CD4-positive, alpha-beta T cell treated with Interleukin-4 for 4 hours (primary cell): ENCODE data around the gene DARS1.
"Not testable (repeated sequence)": the region's sequence is repeated elsewhere in the genome, so short reads cannot be mapped to it uniquely, and the experiment has no call there.

Experiments used
- DNase-seq: peaks from one replicate; pipeline ENCODE4 v3.0.0-alpha.2; 2020

DARS1 gene

DNA sequence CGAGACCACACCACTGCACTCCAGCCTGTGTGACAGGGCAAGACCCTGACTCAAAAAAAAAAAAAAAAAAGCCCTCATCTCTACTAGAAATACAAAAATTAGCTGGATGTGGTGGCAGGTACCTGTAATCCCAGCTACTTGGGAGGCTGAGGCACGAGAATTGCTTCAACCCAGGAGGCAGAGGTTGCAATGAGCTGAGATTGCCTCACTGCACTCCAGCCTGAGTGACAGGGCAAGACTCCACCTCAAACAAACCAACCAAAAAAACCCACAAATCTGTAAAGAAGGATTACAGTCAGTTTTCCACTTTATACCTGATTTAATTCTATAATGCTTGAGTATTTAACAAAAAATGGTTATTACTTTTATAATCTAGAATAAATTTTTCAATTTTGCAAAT is 9.7 kb downstream of the DARS1 start:
- no peak for DNase-seq

DNA sequence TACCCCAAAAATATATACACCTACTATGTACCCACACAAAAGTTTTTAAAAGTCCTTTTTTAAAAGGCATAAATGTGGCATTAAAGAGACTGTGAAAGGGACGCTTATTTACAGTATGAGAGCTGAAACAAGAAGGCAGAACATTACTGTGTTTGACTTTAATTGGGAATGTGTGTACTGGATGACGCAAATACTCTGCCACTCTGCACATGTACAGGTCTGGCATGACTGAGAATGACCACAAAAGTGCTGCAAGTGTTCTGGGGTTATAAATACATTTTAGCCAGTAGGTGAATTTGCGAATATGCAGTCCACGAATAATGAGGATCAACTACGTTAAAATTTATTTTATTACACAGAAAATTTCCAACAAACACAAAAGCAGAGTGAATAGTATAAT is 11.4 kb downstream of the DARS1 start:
- no peak for DNase-seq

DNA sequence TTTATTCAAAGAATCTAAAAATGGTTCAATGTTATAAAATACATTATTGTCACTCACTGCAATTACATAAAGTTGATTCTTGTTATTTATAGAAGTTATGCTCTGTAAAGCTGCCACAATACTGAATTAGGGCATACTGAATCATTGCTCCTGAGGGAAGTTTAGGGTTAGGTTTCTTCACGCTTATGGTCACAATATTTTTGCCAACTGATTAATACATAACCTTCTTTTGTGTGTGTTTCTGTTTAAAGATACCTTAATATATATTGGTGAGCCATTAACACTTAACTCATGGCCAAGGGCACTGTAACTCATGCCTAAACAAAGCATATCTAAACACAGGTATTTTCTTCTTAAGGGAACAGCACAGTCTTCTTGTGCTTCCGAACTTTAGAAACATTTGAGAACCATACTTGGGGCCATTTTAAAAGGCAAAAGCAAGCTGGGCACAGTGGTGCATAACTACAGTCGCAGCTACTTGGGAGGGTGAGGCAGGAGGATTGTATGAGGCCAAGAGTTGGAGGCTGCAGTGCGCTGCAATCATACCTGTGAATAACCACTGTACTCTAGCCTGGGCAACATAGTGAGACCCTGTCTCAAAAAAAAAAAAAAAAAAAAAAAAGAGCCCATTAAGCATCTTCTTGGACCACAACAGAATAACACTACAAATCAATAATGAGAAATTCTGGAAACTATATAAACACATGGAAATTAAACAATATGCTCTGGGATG is 15.6 kb downstream of the DARS1 start:
- DNase-seq: no peak

- DNase-seq: no peak
These were observed 19.7 kb downstream of the DARS1 start for GRCh38 chr2:135965756-135966155.

DNA sequence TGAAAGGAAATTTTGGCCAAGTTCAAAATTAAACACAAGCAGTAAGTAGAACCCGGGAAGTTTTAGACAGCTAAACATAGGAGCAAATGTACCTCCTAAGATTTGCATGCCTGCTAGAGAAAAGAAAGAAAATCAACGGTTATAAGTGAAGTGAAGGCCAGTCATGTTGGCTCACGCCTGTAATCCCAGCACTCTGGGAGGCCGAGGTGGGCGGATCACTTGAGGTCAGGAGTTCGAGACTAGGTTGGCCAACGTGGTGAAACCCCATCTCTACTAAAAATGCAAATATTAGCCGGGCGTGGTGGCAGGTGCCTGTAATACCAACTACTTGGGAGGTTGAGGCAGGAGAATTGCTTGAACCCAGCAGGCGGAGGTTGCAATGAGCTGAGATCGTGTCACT is 21.0 kb downstream of the DARS1 start:
- not testable (repeated sequence) for DNase-seq

DNA sequence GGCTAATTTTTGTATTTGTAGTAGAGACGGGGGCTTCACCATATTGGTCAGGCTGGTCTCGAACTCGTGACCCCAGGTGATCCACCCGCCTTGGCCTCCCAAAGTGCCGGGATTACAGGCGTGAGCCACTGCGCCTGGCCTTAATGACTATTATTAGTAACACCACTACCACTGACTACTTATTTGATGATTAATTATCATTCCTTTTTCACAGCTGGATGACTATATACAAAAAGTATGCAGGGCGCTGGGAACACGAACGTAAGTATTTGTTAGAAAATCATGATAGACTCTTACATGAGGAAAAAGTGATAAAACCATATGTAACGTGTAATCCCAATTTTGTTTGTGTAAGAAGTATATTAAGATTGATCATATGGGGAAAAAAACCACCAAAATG is 21.6 kb downstream of the DARS1 start:
- DNase-seq: no peak

DNA sequence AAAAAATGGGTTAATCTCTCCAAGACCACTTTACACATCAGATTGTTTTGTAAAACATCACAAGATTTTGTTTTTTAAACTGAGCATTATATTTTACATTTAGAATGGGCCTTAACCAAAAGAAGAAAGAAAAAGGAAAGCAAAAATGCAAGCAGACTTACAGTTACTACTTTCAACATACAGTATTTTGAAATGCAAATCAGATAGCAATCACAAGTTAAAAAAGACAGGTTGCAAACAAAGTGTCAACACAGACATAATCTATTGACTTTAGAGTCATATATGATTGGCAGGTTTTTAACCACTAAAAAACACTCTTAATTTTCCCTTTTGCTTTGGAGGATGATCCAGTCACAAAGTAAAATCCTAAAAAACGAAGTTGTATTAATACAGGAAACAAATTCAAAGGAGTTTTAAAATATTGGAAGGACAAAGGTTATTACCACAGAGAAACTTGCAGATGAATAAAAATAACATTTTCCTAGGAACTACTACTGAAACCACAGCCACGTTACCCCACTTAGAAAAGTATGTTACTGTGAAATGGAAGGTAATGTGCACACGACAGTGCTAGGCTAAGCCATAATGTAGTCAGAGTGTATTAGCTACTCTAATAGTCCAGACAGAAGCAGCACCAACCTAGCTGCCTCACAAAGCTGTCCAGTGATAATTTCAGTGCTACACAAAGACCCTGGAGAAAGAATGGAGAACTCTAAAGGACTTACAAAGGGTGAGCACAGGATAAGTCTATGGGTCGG is 22.9 kb downstream of the DARS1 start:
- peak; percentile 73 for DNase-seq

DNA sequence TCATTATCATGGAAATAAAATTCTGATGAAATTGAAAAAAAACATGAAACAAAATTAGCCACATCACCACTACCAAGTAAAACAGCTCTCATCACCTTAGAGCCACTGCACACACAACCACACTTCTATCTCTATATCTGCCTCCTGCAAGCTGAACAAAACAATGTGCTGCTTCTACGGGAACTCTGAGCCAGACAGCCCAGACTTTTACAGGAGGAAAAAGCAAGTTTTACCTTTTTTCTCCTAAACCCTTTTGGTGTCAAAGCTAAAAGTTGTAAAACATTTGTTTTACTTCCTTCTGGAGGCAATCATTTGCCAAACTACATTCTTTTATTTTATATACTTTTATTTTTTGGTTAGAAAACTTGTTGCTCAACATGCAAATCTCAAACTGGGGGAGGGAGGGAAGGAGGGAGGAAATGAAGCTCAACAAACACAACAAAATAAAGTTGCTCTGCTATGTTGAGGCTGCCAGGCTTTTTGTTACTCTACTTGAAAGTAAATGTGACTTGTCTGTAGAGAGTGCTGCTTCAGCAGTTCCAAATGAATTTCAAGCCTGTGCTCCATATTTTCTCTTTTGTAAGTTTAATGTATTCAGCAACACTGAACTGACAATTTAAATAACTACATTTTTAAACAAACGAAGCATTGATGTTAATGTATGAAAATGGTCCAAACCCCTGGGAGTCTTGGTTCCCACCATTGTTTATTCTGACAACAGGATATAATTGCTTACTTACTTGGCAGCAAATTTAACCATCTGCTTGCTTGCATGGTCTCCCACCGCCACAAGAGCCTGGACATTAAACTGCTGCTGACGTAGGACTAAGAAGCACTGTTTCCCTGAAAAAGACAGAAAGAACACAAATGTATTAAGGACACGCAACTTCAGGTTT is 24.5 kb downstream of the DARS1 start:
- peak; percentile 92 for DNase-seq

- peak; percentile 32 for DNase-seq
These were observed 25.3 kb downstream of the DARS1 start for GRCh38 chr2:135960150-135960549.

- not testable (repeated sequence) for DNase-seq
These were observed 26.5 kb downstream of the DARS1 start for GRCh38 chr2:135958927-135959326.

DNA sequence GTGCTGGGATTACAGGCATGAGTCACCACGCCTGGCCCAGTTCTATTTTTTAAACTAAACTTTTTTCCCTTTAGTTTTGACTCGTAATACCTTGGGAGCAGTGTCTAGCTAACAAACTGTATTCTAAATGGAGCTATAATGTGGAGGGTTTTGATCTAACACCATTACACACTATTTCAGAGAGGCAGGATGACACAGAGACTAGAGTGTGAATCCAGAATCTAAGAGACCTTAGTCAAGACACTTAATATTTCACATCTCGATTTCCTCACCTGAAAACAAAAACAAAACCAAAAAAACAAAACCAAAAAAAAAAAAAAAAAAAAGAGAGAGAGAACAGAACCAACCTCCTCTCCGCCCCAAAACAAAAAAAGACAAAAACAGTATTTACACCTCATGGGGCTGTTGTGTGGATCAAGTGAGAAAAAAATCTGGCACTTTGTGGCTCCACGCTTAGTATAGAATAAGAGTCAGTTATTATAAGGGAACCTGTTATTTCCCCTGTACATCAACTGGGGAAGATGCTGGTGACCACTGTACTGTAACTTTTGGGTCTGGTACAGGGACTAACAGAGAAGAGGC is 31.3 kb downstream of the DARS1 start:
- DNase-seq: peak; percentile 67

- no peak for DNase-seq
These were observed 32.5 kb downstream of the DARS1 start for GRCh38 chr2:135952891-135953290.

DNA sequence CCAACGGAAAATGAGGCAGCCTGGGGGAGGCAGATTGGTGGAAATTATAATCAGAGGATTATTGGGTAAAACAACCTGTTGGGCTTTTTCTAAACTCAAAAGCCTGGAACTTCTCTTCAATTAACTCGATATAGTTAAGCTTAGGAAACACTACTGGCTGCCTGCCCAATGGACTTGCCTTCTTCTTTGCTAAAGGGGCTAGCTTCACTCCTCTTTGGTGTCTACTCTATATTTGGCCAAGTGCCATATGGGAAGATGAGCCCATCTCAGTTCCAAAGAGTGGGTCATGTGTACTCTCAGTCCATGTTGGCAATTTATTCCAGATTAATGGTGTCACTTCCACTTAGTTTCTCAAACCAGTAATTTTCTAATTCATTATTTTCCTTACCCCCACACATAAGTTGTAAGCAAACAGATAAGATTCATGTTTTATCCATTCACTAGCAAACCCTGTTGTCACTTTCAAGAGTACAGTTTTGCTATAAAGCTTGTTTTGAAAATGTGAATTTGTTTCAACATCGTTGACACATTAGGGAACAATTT is 34.3 kb downstream of the DARS1 start:
- DNase-seq: no peak

GRCh38 chr2:135949451-135950234 is 35.8 kb downstream of the DARS1 start:
- DNase-seq: no peak

DNA sequence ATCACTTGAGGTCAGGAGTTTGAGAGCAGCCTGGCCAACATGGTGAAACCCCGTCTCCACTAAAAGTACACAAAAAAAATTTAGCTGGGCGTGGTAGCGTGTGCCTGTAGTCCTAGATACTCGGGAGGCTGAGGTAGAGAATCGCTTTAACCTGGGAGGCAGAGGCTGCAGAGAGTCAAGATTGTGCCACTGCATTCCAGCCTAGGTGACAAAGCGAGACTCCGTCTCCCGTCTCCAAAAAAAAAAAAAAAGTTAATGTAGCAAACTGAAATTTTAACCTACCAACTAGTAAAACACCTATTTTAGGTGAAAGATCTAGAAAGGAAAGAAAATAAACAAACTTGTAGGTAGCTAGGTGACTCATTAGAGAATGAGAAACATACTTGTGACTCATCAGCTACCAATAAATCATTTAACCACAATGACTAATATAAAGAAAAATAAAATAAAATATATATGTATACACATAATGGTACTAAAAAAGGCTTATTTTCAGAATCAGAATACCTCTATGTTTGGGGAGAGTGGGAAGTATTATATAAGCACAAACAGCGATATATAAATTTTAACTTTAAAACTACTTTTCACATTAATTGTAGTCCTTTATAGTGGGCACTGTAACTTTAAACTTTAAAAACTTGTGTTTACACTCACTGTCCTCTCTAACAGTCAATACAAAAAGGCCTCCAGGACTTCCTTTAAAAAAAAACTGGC is 36.6 kb downstream of the DARS1 start:
- peak; percentile 85 for DNase-seq

GRCh38 chr2:135948141-135948540 is 37.3 kb downstream of the DARS1 start:
- DNase-seq: no peak

GRCh38 chr2:135947483-135947882 is 37.9 kb downstream of the DARS1 start:
- no peak for DNase-seq

DNA sequence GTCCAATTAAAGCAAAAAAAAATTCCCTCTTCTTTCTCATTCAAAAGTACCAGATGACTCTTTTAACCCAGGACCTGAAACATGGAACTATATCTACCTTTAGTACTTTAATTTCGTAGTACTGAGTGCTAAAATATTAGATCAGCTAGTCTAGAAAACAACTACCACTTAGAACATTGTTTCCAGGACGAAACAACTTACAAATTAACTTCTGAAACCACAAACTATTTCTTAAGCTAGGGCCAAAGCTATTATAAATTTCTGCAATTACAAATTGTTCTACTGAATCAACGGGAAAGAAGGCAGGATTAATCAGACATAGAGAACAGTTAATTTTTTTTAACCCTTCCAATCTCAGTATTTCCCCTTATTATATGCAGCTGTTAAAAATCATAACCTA is 39.9 kb downstream of the DARS1 start:
- no peak for DNase-seq

DNA sequence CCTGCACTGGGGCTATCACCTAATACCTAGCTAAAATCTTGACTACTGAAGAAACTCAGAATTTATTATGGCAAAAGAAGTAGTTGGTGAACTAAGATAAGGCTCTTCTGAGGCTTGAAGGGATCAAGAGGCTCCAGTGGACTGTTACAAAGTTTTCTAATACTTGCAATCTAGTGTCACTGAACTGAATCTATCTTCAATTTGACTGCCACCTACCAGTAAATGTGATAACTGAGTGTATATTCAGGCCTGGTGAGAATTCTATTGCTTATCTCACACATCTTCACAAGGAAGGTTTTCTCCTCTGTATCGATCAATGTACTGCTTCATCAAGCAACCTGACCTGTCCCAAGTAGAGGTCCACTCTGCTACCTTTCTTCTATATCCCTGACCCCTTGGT is 40.8 kb downstream of the DARS1 start:
- no peak for DNase-seq

- no peak for DNase-seq
These were observed 42.3 kb downstream of the DARS1 start for GRCh38 chr2:135942936-135943688.
